Measurements from ENCODE around the gene GMDS. TPM values are rescaled to one million over a fixed set of nuclear protein-coding genes. Genes with fewer than 3 reads are reported as not detected.

Gene GMDS
- polyA plus RNA-seq, 1 of the 3 experiments (the other 2 are of a cell fraction): 12.3 TPM

DNA sequence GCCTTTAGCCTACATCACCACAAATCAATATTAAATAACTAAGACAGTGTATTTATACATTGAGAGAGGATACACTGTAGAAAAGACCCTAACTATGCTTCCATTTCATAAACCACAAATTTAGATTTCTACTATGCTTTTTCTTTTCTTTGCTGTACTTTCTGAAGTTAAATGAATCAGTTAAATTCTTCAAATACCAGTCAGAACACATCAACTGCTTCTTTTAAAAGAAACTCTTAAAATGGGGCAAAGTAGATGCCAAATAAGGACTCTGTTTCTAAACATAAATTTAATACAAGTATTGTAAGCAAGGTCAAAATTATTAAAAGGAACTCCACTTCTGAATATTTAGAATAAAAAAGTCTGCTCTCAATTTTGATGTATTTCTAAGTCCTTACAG is 76.9 kb downstream of the GMDS start (continued):
- TF ChIP-seq, protein P1, sequence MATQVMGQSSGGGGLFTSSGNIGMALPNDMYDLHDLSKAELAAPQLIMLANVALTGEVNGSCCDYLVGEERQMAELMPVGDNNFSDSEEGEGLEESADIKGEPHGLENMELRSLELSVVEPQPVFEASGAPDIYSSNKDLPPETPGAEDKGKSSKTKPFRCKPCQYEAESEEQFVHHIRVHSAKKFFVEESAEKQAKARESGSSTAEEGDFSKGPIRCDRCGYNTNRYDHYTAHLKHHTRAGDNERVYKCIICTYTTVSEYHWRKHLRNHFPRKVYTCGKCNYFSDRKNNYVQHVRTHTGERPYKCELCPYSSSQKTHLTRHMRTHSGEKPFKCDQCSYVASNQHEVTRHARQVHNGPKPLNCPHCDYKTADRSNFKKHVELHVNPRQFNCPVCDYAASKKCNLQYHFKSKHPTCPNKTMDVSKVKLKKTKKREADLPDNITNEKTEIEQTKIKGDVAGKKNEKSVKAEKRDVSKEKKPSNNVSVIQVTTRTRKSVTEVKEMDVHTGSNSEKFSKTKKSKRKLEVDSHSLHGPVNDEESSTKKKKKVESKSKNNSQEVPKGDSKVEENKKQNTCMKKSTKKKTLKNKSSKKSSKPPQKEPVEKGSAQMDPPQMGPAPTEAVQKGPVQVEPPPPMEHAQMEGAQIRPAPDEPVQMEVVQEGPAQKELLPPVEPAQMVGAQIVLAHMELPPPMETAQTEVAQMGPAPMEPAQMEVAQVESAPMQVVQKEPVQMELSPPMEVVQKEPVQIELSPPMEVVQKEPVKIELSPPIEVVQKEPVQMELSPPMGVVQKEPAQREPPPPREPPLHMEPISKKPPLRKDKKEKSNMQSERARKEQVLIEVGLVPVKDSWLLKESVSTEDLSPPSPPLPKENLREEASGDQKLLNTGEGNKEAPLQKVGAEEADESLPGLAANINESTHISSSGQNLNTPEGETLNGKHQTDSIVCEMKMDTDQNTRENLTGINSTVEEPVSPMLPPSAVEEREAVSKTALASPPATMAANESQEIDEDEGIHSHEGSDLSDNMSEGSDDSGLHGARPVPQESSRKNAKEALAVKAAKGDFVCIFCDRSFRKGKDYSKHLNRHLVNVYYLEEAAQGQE (IDR thresholded peaks at IDR 0.05; ENCODE audit: low read depth, low read length): no peak

DNA sequence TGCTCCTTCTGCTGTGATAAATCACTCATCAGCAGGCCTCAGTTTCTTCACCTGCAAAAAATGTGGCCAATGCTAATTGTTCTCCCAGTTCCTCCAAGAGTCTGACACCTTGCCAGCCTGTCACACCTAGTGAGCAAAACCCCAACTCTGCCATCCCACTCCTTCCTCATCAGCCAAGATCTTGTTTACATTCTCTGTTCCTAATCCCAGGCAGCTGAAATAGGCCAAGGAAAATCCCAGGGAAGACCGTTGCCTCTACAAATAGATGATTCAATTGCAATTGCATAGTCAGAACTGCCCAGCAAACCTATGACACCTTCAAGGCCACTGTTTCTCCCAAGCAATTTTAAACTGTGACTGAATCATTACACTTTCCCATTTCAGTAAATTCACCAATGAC is 78.7 kb downstream of the GMDS start:
- CTCF ChIA-PET: no interaction called here
- no peaks in the 10 kb centered on the region for H3K9me2 ChIP-seq
- H3K9ac ChIP-seq: no peak overlapping the region
- H2AFZ ChIP-seq (ENCODE audit: low read depth): no peak overlapping the region
- H3K27ac ChIP-seq (ENCODE audit: low read depth in 2 of 2, low read length in 1 of 2): no peak overlapping the region
- POLR2A ChIA-PET: no interaction called here
- no peaks in the 10 kb centered on the region for H3F3A ChIP-seq (replicated peaks; ENCODE audit: insufficient read depth)
- H3K27me3 ChIP-seq (ENCODE audit: insufficient read depth): no peaks in the 10 kb centered on the region
- H3K4me2 ChIP-seq: no peak overlapping the region
- no peak for DNase-seq
- 93% methylated on average over 1 of the region's 1 CpG for WGBS (ENCODE audit: low lambda C conversion rate)
- H4K20me1 ChIP-seq (ENCODE audit: insufficient read depth): no peaks in the 10 kb centered on the region
- no peaks in the 10 kb centered on the region for H3K79me2 ChIP-seq (ENCODE audit: insufficient read depth)
- H3K9me3 ChIP-seq: no peaks in the 10 kb centered on the region
- no peaks in the 10 kb centered on the region for H3K36me3 ChIP-seq (replicated peaks in 1 of 2; ENCODE audit: control insufficient read depth in 1 of 2, insufficient read depth in 2 of 2, low read length in 1 of 2)
- peaks cover 0 to 6% of the 10 kb centered on the region in 2 experiments for H3K4me1 ChIP-seq (ENCODE audit: control insufficient read depth in 1 of 2, insufficient read depth in 2 of 2, low read depth in 1 of 2, low read length in 1 of 2)
- TF ChIP-seq CHD2 (IDR thresholded peaks at IDR 0.05; ENCODE audit: low read length, partially characterized antibody): no peak
- no peak for TF ChIP-seq GATA2 (CRISPR knock-in tag; IDR thresholded peaks at IDR 0.05)
- TF ChIP-seq TAF1 (IDR thresholded peaks at IDR 0.05; ENCODE audit: borderline replicate concordance, low read depth, low read length): no peak
- TF ChIP-seq YY1 (IDR thresholded peaks at IDR 0.05; ENCODE audit: low read depth): no peak
- no peak for TF ChIP-seq FOXJ3 (CRISPR knock-in tag; IDR thresholded peaks at IDR 0.05)
- TF ChIP-seq TEAD4 (IDR thresholded peaks at IDR 0.05; ENCODE audit: borderline replicate concordance, insufficient read depth): no peak
- TF ChIP-seq JUND (IDR thresholded peaks at IDR 0.05): no peak
- no peak for TF ChIP-seq RFX5 (IDR thresholded peaks at IDR 0.05; ENCODE audit: low read length)
- TF ChIP-seq MXI1 (IDR thresholded peaks at IDR 0.05; ENCODE audit: low read depth, low read length): no peak
- TF ChIP-seq SMC3 (IDR thresholded peaks at IDR 0.05; ENCODE audit: low read depth, low read length): no peak
- TF ChIP-seq EZH2phosphoT487 (IDR thresholded peaks at IDR 0.05; ENCODE audit: borderline replicate concordance, low read depth): no peak
- TF ChIP-seq, protein P2, sequence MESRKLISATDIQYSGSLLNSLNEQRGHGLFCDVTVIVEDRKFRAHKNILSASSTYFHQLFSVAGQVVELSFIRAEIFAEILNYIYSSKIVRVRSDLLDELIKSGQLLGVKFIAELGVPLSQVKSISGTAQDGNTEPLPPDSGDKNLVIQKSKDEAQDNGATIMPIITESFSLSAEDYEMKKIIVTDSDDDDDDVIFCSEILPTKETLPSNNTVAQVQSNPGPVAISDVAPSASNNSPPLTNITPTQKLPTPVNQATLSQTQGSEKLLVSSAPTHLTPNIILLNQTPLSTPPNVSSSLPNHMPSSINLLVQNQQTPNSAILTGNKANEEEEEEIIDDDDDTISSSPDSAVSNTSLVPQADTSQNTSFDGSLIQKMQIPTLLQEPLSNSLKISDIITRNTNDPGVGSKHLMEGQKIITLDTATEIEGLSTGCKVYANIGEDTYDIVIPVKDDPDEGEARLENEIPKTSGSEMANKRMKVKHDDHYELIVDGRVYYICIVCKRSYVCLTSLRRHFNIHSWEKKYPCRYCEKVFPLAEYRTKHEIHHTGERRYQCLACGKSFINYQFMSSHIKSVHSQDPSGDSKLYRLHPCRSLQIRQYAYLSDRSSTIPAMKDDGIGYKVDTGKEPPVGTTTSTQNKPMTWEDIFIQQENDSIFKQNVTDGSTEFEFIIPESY (IDR thresholded peaks at IDR 0.05; ENCODE audit: borderline replicate concordance, low read depth): no peak
- TF ChIP-seq FOXM1 (IDR thresholded peaks at IDR 0.05; ENCODE audit: low read depth): no peak
- TF ChIP-seq RXRA (IDR thresholded peaks at IDR 0.05; ENCODE audit: borderline replicate concordance, low read depth): no peak
- no peak for TF ChIP-seq SIN3A (IDR thresholded peaks at IDR 0.05; ENCODE audit: borderline replicate concordance, low read depth, low read length)
- TF ChIP-seq MEF2A (IDR thresholded peaks at IDR 0.05; ENCODE audit: borderline replicate concordance, low read depth): no peak
- no peak for TF ChIP-seq RCOR1 (IDR thresholded peaks at IDR 0.05; ENCODE audit: low read length)
- TF ChIP-seq, protein P3, sequence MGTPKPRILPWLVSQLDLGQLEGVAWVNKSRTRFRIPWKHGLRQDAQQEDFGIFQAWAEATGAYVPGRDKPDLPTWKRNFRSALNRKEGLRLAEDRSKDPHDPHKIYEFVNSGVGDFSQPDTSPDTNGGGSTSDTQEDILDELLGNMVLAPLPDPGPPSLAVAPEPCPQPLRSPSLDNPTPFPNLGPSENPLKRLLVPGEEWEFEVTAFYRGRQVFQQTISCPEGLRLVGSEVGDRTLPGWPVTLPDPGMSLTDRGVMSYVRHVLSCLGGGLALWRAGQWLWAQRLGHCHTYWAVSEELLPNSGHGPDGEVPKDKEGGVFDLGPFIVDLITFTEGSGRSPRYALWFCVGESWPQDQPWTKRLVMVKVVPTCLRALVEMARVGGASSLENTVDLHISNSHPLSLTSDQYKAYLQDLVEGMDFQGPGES (IDR thresholded peaks at IDR 0.05; ENCODE audit: low read depth, low read length): no peak
- no peak overlapping the region for H3K4me3 ChIP-seq (ENCODE audit: low read depth in 2 of 2, low read length in 1 of 2)

Data from SK-N-SH (cell line).